Measurements from ENCODE around the gene PAM.

- no peak for TF ChIP-seq EZH2 (IDR thresholded peaks at IDR 0.05; ENCODE audit: low read length)
- TF ChIP-seq, protein P1, sequence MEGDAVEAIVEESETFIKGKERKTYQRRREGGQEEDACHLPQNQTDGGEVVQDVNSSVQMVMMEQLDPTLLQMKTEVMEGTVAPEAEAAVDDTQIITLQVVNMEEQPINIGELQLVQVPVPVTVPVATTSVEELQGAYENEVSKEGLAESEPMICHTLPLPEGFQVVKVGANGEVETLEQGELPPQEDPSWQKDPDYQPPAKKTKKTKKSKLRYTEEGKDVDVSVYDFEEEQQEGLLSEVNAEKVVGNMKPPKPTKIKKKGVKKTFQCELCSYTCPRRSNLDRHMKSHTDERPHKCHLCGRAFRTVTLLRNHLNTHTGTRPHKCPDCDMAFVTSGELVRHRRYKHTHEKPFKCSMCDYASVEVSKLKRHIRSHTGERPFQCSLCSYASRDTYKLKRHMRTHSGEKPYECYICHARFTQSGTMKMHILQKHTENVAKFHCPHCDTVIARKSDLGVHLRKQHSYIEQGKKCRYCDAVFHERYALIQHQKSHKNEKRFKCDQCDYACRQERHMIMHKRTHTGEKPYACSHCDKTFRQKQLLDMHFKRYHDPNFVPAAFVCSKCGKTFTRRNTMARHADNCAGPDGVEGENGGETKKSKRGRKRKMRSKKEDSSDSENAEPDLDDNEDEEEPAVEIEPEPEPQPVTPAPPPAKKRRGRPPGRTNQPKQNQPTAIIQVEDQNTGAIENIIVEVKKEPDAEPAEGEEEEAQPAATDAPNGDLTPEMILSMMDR (optimal IDR thresholded peaks at IDR 0.05 in 1 of 3, IDR thresholded peaks at IDR 0.05 in 1 of 3, conservative IDR thresholded peaks at IDR 0.05 in 1 of 3; ENCODE audit: extremely low read depth in 1 of 3, insufficient read depth in 2 of 3, low read length in 3 of 3), result no peak
These were observed 41.8 kb upstream of the PAM start for GRCh38 chr5:102713278-102713677.
